Astrocyte of the cerebellum (primary cell): ENCODE measurements around the gene ZNF730.
"Not testable (repeated sequence)": the region's sequence is repeated elsewhere in the genome, so short reads cannot be mapped to it uniquely, and the experiment has no call there.

ENCODE experiments used
- DNase-seq: peaks from one replicate; pipeline ENCODE4 v3.0.0-alpha.2; 2011; ENCODE audit warnings: low read depth
- H3K4me3 ChIP-seq: 2 replicates; pipeline ENCODE4 v1.5.1; 2011; ENCODE audit warnings: mild to moderate bottlenecking, low read depth, low read length, moderate library complexity
- CTCF ChIP-seq: IDR thresholded peaks from 2 replicates; pipeline ENCODE4 v1.5.1; 2012; ENCODE audit warnings: low read length, low read depth, moderate library complexity, mild to moderate bottlenecking; ENCODE audit errors: missing control alignments
- in situ Hi-C: cut with HindIII; loops from 2 replicates; pipeline ENCODE4 v1.10.0; 2017; ENCODE audit warnings: low sequenced_read_pairs

The ZNF730 gene

GRCh38 chr19:23098286-23098685, 18.5 kb upstream of the ZNF730 start:
- in situ Hi-C loops: no loop called here
- no peak overlapping the region for H3K4me3 ChIP-seq
- no peak for DNase-seq
- TF ChIP-seq CTCF: no peak

GRCh38 chr19:23098988-23099387, 17.8 kb upstream of the ZNF730 start:
- DNase-seq: no peak
- H3K4me3 ChIP-seq: no peak overlapping the region
- in situ Hi-C loops: no loop called here
- TF ChIP-seq CTCF: no peak

- in situ Hi-C loops: no loop called here
- no peak overlapping the region for H3K4me3 ChIP-seq
- DNase-seq: no peak
- TF ChIP-seq CTCF: no peak
Observed at GRCh38 chr19:23099966-23100365, 16.9 kb upstream of the ZNF730 start.

- in situ Hi-C loops: no loop called here
- no peak for TF ChIP-seq CTCF
- H3K4me3 ChIP-seq: no peak overlapping the region
- DNase-seq: no peak
Observed at GRCh38 chr19:23101241-23101640, 15.6 kb upstream of the ZNF730 start.

- in situ Hi-C loops: no loop called here
- no peak for DNase-seq
- no peak overlapping the region for H3K4me3 ChIP-seq
- TF ChIP-seq CTCF: no peak
Observed at GRCh38 chr19:23118400-23118799, 1.6 kb downstream of the ZNF730 start.

GRCh38 chr19:23134211-23134610, 17.4 kb downstream of the ZNF730 start:
- in situ Hi-C loops, H3K4me3 ChIP-seq: not testable (repeated sequence)

GRCh38 chr19:23145617-23146415, 29.0 kb downstream of the ZNF730 start:
- in situ Hi-C loops: no loop called here
- no peak for TF ChIP-seq CTCF
- H3K4me3 ChIP-seq: no peak overlapping the region
- DNase-seq: no peak

More at GRCh38 chr19:23134211-23134610, 17.4 kb downstream of the ZNF730 start:
- DNase-seq: not testable (repeated sequence)
